Mammary epithelial cell (primary cell): ENCODE measurements around the gene FBXL20.

Experiments used
- EZH2 ChIP-seq: IDR thresholded peaks from 2 replicates; pipeline ENCODE4 v1.6.1; 2012; ENCODE audit warnings: low read length, inconsistent platforms, borderline replicate concordance
- TF ChIP-seq, protein P1 (sequence below), 2 donors: IDR thresholded peaks in 1 of 2; conservative IDR thresholded peaks in 1 of 2; 2 replicates each; pipeline ENCODE4 v1.5.1; 2011 to 2012; ENCODE audit warnings: inconsistent platforms in 2 of 2, low read length in 2 of 2, mild to moderate bottlenecking in 2 of 2, control low read depth in 1 of 2, low read depth in 1 of 2; ENCODE audit not compliant: insufficient read depth in 1 of 2; ENCODE audit errors: extremely low read depth in 1 of 2

DNA sequence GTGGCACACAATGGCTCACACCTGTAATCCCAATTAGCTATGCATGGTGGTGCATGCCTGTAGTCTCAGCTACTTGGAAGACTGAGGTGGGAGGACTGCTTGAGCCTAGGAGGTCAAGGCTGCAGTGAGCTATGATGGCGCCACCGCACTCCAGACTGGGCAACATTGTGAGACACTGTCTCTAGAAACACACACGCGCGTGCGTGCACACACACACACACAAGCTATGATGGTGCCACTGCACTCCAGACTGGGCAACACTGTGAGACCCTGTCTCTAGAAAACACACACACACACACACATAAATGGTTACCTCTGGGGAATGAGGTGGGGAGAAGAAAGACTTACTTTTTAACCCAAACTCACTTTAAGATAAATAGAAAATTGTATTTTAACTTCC, 16.4 kb downstream of the FBXL20 start:
- TF ChIP-seq, protein P1, sequence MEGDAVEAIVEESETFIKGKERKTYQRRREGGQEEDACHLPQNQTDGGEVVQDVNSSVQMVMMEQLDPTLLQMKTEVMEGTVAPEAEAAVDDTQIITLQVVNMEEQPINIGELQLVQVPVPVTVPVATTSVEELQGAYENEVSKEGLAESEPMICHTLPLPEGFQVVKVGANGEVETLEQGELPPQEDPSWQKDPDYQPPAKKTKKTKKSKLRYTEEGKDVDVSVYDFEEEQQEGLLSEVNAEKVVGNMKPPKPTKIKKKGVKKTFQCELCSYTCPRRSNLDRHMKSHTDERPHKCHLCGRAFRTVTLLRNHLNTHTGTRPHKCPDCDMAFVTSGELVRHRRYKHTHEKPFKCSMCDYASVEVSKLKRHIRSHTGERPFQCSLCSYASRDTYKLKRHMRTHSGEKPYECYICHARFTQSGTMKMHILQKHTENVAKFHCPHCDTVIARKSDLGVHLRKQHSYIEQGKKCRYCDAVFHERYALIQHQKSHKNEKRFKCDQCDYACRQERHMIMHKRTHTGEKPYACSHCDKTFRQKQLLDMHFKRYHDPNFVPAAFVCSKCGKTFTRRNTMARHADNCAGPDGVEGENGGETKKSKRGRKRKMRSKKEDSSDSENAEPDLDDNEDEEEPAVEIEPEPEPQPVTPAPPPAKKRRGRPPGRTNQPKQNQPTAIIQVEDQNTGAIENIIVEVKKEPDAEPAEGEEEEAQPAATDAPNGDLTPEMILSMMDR (conservative IDR thresholded peaks at IDR 0.05 in 1 of 2, IDR thresholded peaks at IDR 0.05 in 1 of 2; ENCODE audit: extremely low read depth in 1 of 2, insufficient read depth in 1 of 2, low read depth in 1 of 2, low read length in 2 of 2) = no peak
- TF ChIP-seq EZH2 = no peak
